DND-41 (cell line): ENCODE measurements around the gene GABRA5.

Source experiments
- ATAC-seq: fragments of 200-7000 bp; cut with Tn5 transposase; 3 replicates; pipeline ENCODE4 v1.9.1; 2021; ENCODE audit warnings: low read depth; ENCODE audit not compliant: insufficient read depth
- DNase-seq: peaks from one replicate; pipeline ENCODE4 v3.0.0-alpha.2; 2020
- H2AFZ ChIP-seq: 2 replicates; pipeline ENCODE4 v1.6.0; 2012; ENCODE audit warnings: low read depth, low read length
- H3K27ac ChIP-seq: 2 replicates; pipeline ENCODE4 v1.5.1; 2012; ENCODE audit warnings: low read length, inconsistent platforms
- H3K27me3 ChIP-seq: fragments of 200-600 bp; sonication (generic); 2 replicates; pipeline ENCODE4 v1.6.0; 2012; ENCODE audit warnings: low read length, mild to moderate bottlenecking, inconsistent platforms; ENCODE audit not compliant: insufficient read depth, poor library complexity
- H3K36me3 ChIP-seq: 2 replicates; pipeline ENCODE4 v1.5.1; 2012; ENCODE audit warnings: low read length, inconsistent platforms; ENCODE audit not compliant: insufficient read depth
- H3K4me1 ChIP-seq: 2 replicates; pipeline ENCODE4 v1.5.1; 2012; ENCODE audit warnings: mild to moderate bottlenecking, low read length; ENCODE audit not compliant: insufficient read depth
- H3K4me2 ChIP-seq: 2 replicates; pipeline ENCODE4 v1.6.0; 2012; ENCODE audit warnings: mild to moderate bottlenecking, moderate library complexity, low read length, inconsistent platforms; ENCODE audit not compliant: insufficient read depth
- H3K4me3 ChIP-seq, 2 experiments: fragments of 200-600 bp in 1 of 2; shearing (Covaris generic) in 1 of 2; 2 replicates each; pipeline ENCODE4 v1.5.1; 2012 to 2016; ENCODE audit warnings: inconsistent platforms in 2 of 2, low read length in 2 of 2, mild to moderate bottlenecking in 2 of 2, low read depth in 1 of 2, moderate library complexity in 1 of 2
- H3K79me2 ChIP-seq: 2 replicates; pipeline ENCODE4 v1.6.0; 2012; ENCODE audit warnings: low read length, inconsistent platforms; ENCODE audit not compliant: insufficient read depth
- H3K9ac ChIP-seq: 2 replicates; pipeline ENCODE4 v1.6.0; 2012; ENCODE audit warnings: low read depth, mild to moderate bottlenecking, inconsistent platforms, low read length, moderate library complexity
- H3K9me3 ChIP-seq: 2 replicates; pipeline ENCODE4 v1.5.1; 2012; ENCODE audit warnings: low read length, moderate library complexity, mild to moderate bottlenecking, inconsistent platforms; ENCODE audit not compliant: insufficient read depth, severe bottlenecking
- H4K20me1 ChIP-seq: 2 replicates; pipeline ENCODE4 v1.6.0; 2012; ENCODE audit warnings: low read length; ENCODE audit not compliant: insufficient read depth
- EZH2 ChIP-seq: IDR thresholded peaks from 3 replicates; pipeline ENCODE4 v1.6.1; 2012; ENCODE audit warnings: borderline replicate concordance, low read depth, mild to moderate bottlenecking, moderate library complexity, low read length, inconsistent platforms; ENCODE audit not compliant: severe bottlenecking
- TF ChIP-seq, protein P1 (sequence below): IDR thresholded peaks from 2 replicates; pipeline ENCODE4 v1.5.1; 2012; ENCODE audit warnings: borderline replicate concordance, low read length, moderate library complexity, mild to moderate bottlenecking; ENCODE audit not compliant: poor library complexity, severe bottlenecking; ENCODE audit errors: extremely low read depth

The GABRA5 gene

DNA sequence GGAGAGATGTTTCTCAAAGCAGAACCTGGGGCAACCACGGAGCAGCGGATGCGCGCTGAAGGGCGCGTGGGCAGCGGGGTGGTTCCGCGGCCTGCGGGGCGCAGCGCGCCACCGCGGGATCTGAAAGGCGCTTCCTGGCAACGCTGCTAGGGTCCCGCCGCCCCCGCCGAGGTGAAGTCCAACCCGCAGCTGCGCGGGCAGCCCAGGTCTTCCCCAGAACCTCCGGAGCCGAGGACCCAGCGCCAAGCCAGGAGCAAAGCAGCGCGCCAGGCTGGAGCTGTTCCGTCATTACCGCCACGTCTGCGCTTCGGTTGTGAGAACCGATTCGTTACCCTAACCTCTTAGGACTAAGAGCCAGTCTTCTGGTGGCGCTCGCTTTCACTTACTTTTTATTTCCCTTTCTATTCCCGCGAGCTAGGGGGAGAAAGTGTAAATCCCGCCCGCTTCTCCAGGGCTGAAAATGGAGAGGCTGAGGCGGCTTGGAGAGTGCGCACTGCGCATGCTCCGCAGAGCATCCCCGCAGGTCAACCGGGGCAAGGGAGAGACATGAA lies 100.9 kb downstream of the GABRA5 start:
- H3K27me3 ChIP-seq, result no peaks in the 10 kb centered on the region
- H3K4me2 ChIP-seq, result no peak overlapping the region
- H3K9me3 ChIP-seq, result no peaks in the 10 kb centered on the region
- no peaks in the 10 kb centered on the region for H3K79me2 ChIP-seq
- H2AFZ ChIP-seq, result no peak overlapping the region
- no peak overlapping the region for H3K27ac ChIP-seq
- H4K20me1 ChIP-seq, result no peaks in the 10 kb centered on the region
- H3K36me3 ChIP-seq, result no peaks in the 10 kb centered on the region
- TF ChIP-seq, protein P1, sequence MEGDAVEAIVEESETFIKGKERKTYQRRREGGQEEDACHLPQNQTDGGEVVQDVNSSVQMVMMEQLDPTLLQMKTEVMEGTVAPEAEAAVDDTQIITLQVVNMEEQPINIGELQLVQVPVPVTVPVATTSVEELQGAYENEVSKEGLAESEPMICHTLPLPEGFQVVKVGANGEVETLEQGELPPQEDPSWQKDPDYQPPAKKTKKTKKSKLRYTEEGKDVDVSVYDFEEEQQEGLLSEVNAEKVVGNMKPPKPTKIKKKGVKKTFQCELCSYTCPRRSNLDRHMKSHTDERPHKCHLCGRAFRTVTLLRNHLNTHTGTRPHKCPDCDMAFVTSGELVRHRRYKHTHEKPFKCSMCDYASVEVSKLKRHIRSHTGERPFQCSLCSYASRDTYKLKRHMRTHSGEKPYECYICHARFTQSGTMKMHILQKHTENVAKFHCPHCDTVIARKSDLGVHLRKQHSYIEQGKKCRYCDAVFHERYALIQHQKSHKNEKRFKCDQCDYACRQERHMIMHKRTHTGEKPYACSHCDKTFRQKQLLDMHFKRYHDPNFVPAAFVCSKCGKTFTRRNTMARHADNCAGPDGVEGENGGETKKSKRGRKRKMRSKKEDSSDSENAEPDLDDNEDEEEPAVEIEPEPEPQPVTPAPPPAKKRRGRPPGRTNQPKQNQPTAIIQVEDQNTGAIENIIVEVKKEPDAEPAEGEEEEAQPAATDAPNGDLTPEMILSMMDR, result no peak
- no peak for TF ChIP-seq EZH2
- no peak overlapping the region for H3K4me3 ChIP-seq
- no peak for ATAC-seq
- H3K9ac ChIP-seq, result no peak overlapping the region
- no peaks in the 10 kb centered on the region for H3K4me1 ChIP-seq
- DNase-seq, result no peak

DNA sequence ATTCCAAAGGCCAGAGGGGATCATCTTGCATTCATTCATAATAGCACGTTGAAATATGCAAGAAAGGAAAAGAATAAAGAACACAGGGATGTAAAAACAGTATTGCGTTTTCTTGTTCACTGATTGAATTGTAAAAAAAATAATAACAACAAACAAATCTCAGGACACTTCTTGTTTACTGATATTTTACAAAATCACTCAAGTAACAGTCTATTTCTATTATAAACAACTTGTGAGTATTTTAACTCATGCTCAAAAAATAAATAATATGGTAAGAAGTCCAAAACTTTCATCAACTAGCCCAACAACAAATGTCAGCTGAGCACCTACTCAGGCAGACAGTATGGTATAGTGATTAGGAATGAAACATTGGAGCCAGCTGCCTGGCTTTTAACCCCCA lies 101.9 kb downstream of the GABRA5 start:
- Histone ChIP-seq H3K9ac (no peak overlapping the region), H3K4me2 (no peak overlapping the region), H3K36me3 (no peaks in the 10 kb centered on the region), H3K79me2 (no peaks in the 10 kb centered on the region), H3K4me1 (no peaks in the 10 kb centered on the region), H3K4me3 (no peak overlapping the region), H4K20me1 (no peaks in the 10 kb centered on the region), H3K27ac (no peak overlapping the region), H3K27me3 (no peaks in the 10 kb centered on the region), H2AFZ (no peak overlapping the region), H3K9me3 (no peaks in the 10 kb centered on the region)
- TF ChIP-seq, protein P1, result no peak
- DNase-seq (no peak), ATAC-seq (no peak)

DNA sequence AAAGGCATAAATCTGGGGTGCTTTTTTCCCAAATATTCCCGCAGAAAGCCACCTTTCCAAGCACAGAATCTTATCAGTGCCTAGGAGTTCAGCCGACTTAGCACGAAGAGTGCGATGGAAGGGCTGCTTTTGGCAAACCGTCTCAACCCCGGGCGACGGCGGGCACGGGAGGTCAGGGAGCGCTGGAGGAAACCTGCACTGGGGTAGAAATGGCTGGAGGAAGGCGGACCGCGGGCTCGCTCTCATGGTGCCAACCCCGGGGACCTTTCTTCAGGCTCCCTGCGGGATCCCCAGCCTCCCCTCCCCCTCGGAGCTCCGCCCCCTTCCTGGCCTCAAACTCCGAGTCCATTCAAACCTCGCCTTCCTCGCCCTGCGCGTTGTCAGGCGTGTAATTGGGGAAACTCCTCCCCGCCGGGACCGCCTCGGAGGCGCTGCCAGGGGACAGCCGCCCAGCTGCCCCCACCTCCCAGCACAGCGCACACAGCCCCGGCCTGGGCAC lies 103.9 kb downstream of the GABRA5 start, which contains the start of gene GABRG3:
Gene GABRG3 (plus strand): TSS at position 470 of the 499 bp plus-strand sequence.
- H3K27me3 ChIP-seq, result no peaks in the 10 kb centered on the region
- no peaks in the 10 kb centered on the region for H3K4me1 ChIP-seq
- H3K79me2 ChIP-seq, result no peaks in the 10 kb centered on the region
- H3K36me3 ChIP-seq, result no peaks in the 10 kb centered on the region
- H2AFZ ChIP-seq, result no peak within 1 kb of the TSS
- DNase-seq (no peak), ATAC-seq (no peak)
- no peak within 1 kb of the TSS for H3K4me3 ChIP-seq
- no peak within 1 kb of the TSS for H3K4me2 ChIP-seq
- TF ChIP-seq, protein P1, result no peak
- TF ChIP-seq EZH2, result no peak
- H3K9me3 ChIP-seq, result no peaks in the 10 kb centered on the region
- H3K27ac ChIP-seq, result no peak within 1 kb of the TSS
- H4K20me1 ChIP-seq, result no peaks in the 10 kb centered on the region
- H3K9ac ChIP-seq, result no peak within 1 kb of the TSS
